HepG2 (cell line): ENCODE data around the gene PC. TPM values are rescaled to one million over a fixed set of nuclear protein-coding genes. Genes with fewer than 3 reads are reported as not detected.
A peak's percentile ranks its signal among the peaks of the same experiment; 100 is the strongest.

Experiments
- CCAR2 ChIP-seq: fragments of 200-400 bp; formaldehyde crosslinking; optimal IDR thresholded peaks from 2 replicates; pipeline ENCODE3; 2018; ENCODE audit warnings: low read depth, mild to moderate bottlenecking, low read length, moderate library complexity
- GABPB1 ChIP-seq: IDR thresholded peaks from 2 replicates; pipeline ENCODE4 v1.6.1; 2016; ENCODE audit warnings: mild to moderate bottlenecking, missing genetic modification reagents, moderate library complexity, missing compliant biosample characterization
- MED1 ChIP-seq: sonication (generic); formaldehyde crosslinking; IDR thresholded peaks from 2 replicates; pipeline ENCODE4 v1.4.0; 2020; ENCODE audit warnings: missing genetic modification reagents
- NCOA1 ChIP-seq: sonication (generic); formaldehyde crosslinking; IDR thresholded peaks from 2 replicates; pipeline ENCODE4 v1.9.0; 2021; ENCODE audit warnings: missing genetic modification reagents
- NONO ChIP-seq, 2 experiments: fragments of 450-650 bp in 1 of 2; sonication (generic) in 1 of 2; formaldehyde crosslinking in 1 of 2; IDR thresholded peaks in 1 of 2; conservative IDR thresholded peaks in 1 of 2; 2 replicates each; pipeline versions ENCODE4 v1.6.1 to v1.8.0; 2017 to 2022; ENCODE audit warnings: mild to moderate bottlenecking in 1 of 2, missing genetic modification reagents in 1 of 2, moderate library complexity in 1 of 2
- RCOR2 ChIP-seq: IDR thresholded peaks from 2 replicates; pipeline ENCODE4 v1.6.1; 2016; ENCODE audit warnings: missing biosample characterization, missing genetic modification reagents
- RFXAP ChIP-seq: sonication (generic); formaldehyde crosslinking; IDR thresholded peaks from 2 replicates; pipeline ENCODE4 v1.4.0; 2020; ENCODE audit warnings: missing genetic modification reagents, borderline replicate concordance
- SP4 ChIP-seq: sonication (generic); formaldehyde crosslinking; IDR thresholded peaks from 2 replicates; pipeline ENCODE4 v1.8.1; 2023; ENCODE audit warnings: mild to moderate bottlenecking, missing genetic modification reagents
- TMF1 ChIP-seq: sonication (generic); formaldehyde crosslinking; IDR thresholded peaks from 2 replicates; pipeline ENCODE4 v1.8.1; 2022; ENCODE audit warnings: low read depth, missing genetic modification reagents
- TOPORS ChIP-seq: sonication (generic); formaldehyde crosslinking; IDR thresholded peaks from 2 replicates; pipeline ENCODE4 v1.8.0; 2023; ENCODE audit warnings: mild to moderate bottlenecking, missing genetic modification reagents
- ZNF143 ChIP-seq: sonication (generic); formaldehyde crosslinking; IDR thresholded peaks from 2 replicates; pipeline ENCODE4 v1.4.0; 2020; ENCODE audit warnings: missing genetic modification reagents
- ZNF253 ChIP-seq: sonication (generic); formaldehyde crosslinking; IDR thresholded peaks from 2 replicates; pipeline ENCODE4 v1.8.0; 2022; ENCODE audit warnings: mild to moderate bottlenecking, missing genetic modification reagents, borderline replicate concordance
- ZNF724P ChIP-seq: sonication (generic); formaldehyde crosslinking; IDR thresholded peaks from 2 replicates; pipeline ENCODE4 v1.8.0; 2022; ENCODE audit warnings: missing genetic modification reagents, borderline replicate concordance
- polyA plus RNA-seq, 8 experiments: library from polyadenylated mRNA; depleted of rRNA in 3 of 8; stranded (reverse) in 7 of 8; unstranded in 1 of 8; fragments of >200 nt; fragmentation: Illumina TruSeq in 4 of 8; extraction: Trizol in 4 of 8; gene quantifications; 2 replicates each; pipeline versions ENCODE4 v1.2.1 to v1.2.3, GENCODE V29; 2011 to 2016; ENCODE audit warnings: low read depth in 4 of 8, missing spikeins in 1 of 8, mixed read lengths in 1 of 8; ENCODE audit not compliant: insufficient read depth in 1 of 8
- total RNA-seq, 5 experiments: library from RNA; depleted of rRNA; stranded (reverse); fragments of >200 nt; fragmentation: Illumina TruSeq; extraction: Trizol; gene quantifications; 2 replicates each; pipeline ENCODE4 v1.2.3, GENCODE V29; 2016; ENCODE audit warnings: low read depth in 1 of 5
- TF ChIP-seq, protein P1 (sequence below): sonication (generic); formaldehyde crosslinking; IDR thresholded peaks from 2 replicates; pipeline ENCODE4 v1.9.0; 2021; ENCODE audit warnings: mild to moderate bottlenecking, missing genetic modification reagents
- TF ChIP-seq, protein P2 (sequence below): sonication (generic); formaldehyde crosslinking; IDR thresholded peaks from 2 replicates; pipeline ENCODE4 v1.5.0; 2020; ENCODE audit warnings: missing genetic modification reagents, mild to moderate bottlenecking, borderline replicate concordance
- TF ChIP-seq, protein P3 (sequence below): sonication (generic); formaldehyde crosslinking; IDR thresholded peaks from 2 replicates; pipeline ENCODE4 v1.4.0; 2020; ENCODE audit warnings: low read depth, mild to moderate bottlenecking, missing genetic modification reagents
- TF ChIP-seq, protein P4 (sequence below): sonication (generic); formaldehyde crosslinking; IDR thresholded peaks from 2 replicates; pipeline ENCODE4 v1.5.0; 2020; ENCODE audit warnings: mild to moderate bottlenecking, missing genetic modification reagents, borderline replicate concordance

Gene PC
- total and polyA plus RNA-seq, 2 of the 13 experiments (the other 11 are each of a cell fraction or from before 2014, with no cell fraction given), result 29.0 to 39.0 TPM

DNA sequence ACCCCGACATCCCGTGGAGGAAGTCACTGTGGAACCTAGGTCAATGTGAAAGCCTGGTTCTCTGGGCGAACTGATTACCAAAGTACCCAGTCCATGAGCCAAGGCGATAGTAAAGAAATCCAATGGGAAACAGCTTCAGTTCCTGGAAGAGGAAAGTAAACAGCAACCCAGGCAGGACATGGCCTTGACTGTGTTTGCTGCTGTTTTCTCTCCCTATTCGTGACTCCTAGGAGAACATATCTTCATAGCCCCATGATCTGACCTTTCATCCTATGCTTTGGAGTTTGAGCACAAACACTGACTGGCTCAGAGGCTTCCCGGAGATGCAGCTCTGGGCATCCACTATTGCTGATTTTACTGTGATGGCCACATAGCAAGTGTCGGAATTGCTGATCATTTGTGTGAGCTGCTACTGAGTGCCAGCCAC is 56.2 kb downstream of the PC start (continued):
- TF ChIP-seq, protein P1, sequence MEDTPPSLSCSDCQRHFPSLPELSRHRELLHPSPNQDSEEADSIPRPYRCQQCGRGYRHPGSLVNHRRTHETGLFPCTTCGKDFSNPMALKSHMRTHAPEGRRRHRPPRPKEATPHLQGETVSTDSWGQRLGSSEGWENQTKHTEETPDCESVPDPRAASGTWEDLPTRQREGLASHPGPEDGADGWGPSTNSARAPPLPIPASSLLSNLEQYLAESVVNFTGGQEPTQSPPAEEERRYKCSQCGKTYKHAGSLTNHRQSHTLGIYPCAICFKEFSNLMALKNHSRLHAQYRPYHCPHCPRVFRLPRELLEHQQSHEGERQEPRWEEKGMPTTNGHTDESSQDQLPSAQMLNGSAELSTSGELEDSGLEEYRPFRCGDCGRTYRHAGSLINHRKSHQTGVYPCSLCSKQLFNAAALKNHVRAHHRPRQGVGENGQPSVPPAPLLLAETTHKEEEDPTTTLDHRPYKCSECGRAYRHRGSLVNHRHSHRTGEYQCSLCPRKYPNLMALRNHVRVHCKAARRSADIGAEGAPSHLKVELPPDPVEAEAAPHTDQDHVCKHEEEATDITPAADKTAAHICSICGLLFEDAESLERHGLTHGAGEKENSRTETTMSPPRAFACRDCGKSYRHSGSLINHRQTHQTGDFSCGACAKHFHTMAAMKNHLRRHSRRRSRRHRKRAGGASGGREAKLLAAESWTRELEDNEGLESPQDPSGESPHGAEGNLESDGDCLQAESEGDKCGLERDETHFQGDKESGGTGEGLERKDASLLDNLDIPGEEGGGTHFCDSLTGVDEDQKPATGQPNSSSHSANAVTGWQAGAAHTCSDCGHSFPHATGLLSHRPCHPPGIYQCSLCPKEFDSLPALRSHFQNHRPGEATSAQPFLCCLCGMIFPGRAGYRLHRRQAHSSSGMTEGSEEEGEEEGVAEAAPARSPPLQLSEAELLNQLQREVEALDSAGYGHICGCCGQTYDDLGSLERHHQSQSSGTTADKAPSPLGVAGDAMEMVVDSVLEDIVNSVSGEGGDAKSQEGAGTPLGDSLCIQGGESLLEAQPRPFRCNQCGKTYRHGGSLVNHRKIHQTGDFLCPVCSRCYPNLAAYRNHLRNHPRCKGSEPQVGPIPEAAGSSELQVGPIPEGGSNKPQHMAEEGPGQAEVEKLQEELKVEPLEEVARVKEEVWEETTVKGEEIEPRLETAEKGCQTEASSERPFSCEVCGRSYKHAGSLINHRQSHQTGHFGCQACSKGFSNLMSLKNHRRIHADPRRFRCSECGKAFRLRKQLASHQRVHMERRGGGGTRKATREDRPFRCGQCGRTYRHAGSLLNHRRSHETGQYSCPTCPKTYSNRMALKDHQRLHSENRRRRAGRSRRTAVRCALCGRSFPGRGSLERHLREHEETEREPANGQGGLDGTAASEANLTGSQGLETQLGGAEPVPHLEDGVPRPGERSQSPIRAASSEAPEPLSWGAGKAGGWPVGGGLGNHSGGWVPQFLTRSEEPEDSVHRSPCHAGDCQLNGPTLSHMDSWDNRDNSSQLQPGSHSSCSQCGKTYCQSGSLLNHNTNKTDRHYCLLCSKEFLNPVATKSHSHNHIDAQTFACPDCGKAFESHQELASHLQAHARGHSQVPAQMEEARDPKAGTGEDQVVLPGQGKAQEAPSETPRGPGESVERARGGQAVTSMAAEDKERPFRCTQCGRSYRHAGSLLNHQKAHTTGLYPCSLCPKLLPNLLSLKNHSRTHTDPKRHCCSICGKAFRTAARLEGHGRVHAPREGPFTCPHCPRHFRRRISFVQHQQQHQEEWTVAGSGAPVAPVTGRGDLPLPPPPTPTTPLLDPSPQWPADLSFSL (CRISPR knock-in tag), result no peak
- TF ChIP-seq, protein P2, sequence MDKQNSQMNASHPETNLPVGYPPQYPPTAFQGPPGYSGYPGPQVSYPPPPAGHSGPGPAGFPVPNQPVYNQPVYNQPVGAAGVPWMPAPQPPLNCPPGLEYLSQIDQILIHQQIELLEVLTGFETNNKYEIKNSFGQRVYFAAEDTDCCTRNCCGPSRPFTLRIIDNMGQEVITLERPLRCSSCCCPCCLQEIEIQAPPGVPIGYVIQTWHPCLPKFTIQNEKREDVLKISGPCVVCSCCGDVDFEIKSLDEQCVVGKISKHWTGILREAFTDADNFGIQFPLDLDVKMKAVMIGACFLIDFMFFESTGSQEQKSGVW (CRISPR knock-in tag), result no peak
- peak; percentile 56 for TF ChIP-seq SP4 (CRISPR knock-in tag)
- TF ChIP-seq RFXAP (CRISPR knock-in tag), result peak; percentile 83
- TF ChIP-seq, protein P3, sequence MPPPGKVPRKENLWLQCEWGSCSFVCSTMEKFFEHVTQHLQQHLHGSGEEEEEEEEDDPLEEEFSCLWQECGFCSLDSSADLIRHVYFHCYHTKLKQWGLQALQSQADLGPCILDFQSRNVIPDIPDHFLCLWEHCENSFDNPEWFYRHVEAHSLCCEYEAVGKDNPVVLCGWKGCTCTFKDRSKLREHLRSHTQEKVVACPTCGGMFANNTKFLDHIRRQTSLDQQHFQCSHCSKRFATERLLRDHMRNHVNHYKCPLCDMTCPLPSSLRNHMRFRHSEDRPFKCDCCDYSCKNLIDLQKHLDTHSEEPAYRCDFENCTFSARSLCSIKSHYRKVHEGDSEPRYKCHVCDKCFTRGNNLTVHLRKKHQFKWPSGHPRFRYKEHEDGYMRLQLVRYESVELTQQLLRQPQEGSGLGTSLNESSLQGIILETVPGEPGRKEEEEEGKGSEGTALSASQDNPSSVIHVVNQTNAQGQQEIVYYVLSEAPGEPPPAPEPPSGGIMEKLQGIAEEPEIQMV, result no peak
- TF ChIP-seq GABPB1 (CRISPR knock-in tag), result peak; percentile 29; the same call in 1 of the 2 replicates
- no peak for TF ChIP-seq ZNF253
- peak; percentile 61; the same call in 1 of the 2 replicates for TF ChIP-seq NCOA1 (CRISPR knock-in tag)
- TF ChIP-seq CCAR2, result no peak
- TF ChIP-seq NONO (IDR thresholded peaks at IDR 0.05), result no peak
- TF ChIP-seq NONO (CRISPR knock-in tag; conservative IDR thresholded peaks at IDR 0.05), result no peak; the same call in 1 of the 2 replicates
- no peak; the same call in 1 of the 2 replicates for TF ChIP-seq ZNF724P (CRISPR knock-in tag)
- TF ChIP-seq TMF1, result no peak
- no peak for TF ChIP-seq ZNF143 (CRISPR knock-in tag)
- TF ChIP-seq, protein P4, sequence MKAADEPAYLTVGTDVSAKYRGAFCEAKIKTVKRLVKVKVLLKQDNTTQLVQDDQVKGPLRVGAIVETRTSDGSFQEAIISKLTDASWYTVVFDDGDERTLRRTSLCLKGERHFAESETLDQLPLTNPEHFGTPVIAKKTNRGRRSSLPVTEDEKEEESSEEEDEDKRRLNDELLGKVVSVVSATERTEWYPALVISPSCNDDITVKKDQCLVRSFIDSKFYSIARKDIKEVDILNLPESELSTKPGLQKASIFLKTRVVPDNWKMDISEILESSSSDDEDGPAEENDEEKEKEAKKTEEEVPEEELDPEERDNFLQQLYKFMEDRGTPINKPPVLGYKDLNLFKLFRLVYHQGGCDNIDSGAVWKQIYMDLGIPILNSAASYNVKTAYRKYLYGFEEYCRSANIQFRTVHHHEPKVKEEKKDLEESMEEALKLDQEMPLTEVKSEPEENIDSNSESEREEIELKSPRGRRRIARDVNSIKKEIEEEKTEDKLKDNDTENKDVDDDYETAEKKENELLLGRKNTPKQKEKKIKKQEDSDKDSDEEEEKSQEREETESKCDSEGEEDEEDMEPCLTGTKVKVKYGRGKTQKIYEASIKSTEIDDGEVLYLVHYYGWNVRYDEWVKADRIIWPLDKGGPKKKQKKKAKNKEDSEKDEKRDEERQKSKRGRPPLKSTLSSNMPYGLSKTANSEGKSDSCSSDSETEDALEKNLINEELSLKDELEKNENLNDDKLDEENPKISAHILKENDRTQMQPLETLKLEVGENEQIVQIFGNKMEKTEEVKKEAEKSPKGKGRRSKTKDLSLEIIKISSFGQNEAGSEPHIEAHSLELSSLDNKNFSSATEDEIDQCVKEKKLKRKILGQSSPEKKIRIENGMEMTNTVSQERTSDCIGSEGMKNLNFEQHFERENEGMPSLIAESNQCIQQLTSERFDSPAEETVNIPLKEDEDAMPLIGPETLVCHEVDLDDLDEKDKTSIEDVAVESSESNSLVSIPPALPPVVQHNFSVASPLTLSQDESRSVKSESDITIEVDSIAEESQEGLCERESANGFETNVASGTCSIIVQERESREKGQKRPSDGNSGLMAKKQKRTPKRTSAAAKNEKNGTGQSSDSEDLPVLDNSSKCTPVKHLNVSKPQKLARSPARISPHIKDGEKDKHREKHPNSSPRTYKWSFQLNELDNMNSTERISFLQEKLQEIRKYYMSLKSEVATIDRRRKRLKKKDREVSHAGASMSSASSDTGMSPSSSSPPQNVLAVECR, result peak; percentile 76; the same call in 1 of the 2 replicates
- TF ChIP-seq MED1 (CRISPR knock-in tag), result peak; percentile 96
- TF ChIP-seq TOPORS, result no peak
- TF ChIP-seq RCOR2 (CRISPR knock-in tag), result peak; percentile 93
